ENCODE results near the gene CCPG1. TPM values are rescaled to one million over a fixed set of nuclear protein-coding genes. Genes with fewer than 3 reads are reported as not detected.

Gene CCPG1
- 11.3 and 16.9 TPM in 2 replicates for total RNA-seq

GRCh38 chr15:55408012-55408928, at the start of gene CCPG1, which contains the start of gene PIERCE2:
TSS of gene CCPG1 (minus strand) at chr15:55408359. CDS start at chr15:55389424, 18,935 bp downstream.
TSS of gene PIERCE2 (plus strand) at chr15:55408495. CDS start at chr15:55408769, 274 bp downstream.

GRCh38 chr15:55318588-55319494, 89.3 kb downstream of the CCPG1 start, which contains the start of the genes PIGB and PIGBOS1:
TSS of gene PIGB (plus strand) at chr15:55319222. CDS start at chr15:55319251, 29 bp downstream.
TSS of gene PIGBOS1 (minus strand) at chr15:55319123. CDS start at chr15:55317792, 1,331 bp downstream.

Other genes starting within 250 kb of the CCPG1 start
- 99.4 and 113 TPM in 2 replicates for gene RSL24D1, start 211.4 kb downstream of the CCPG1 start, total RNA-seq
- gene RAB27A, start 118.5 kb downstream of the CCPG1 start, total RNA-seq, result 5.3 and 5.7 TPM in 2 replicates
- 9.6 and 27.6 TPM in 2 replicates for gene PIGBOS1, start 89.2 kb downstream of the CCPG1 start, total RNA-seq
- 7.7 and 8.2 TPM in 2 replicates for gene PIGB, start 89.1 kb downstream of the CCPG1 start, total RNA-seq
- gene PIERCE2, start 136 bp upstream of the CCPG1 start, total RNA-seq, result 1.1 and 3.5 TPM in 2 replicates
- gene DNAAF4, start 99.9 kb upstream of the CCPG1 start, total RNA-seq, result 2.2 and 2.5 TPM in 2 replicates
- 0.55 and 0.91 TPM in 2 replicates for gene PYGO1, start 180.0 kb upstream of the CCPG1 start, total RNA-seq

Measured in hair follicular keratinocyte (primary cell).